NCI-H82 treated with DMSO at 0.1 percent for 48 hours (cell line): ENCODE measurements around the gene ENAH.
"Not testable (repeated sequence)": the region's sequence is repeated elsewhere in the genome, so short reads cannot be mapped to it uniquely, and the experiment has no call there.

Source experiments
- DNase-seq: peaks from one replicate; lab custom pipeline; 2025; ENCODE audit not compliant: unreplicated experiment; lab: John Stamatoyannopoulos, UW

The ENAH gene

DNA sequence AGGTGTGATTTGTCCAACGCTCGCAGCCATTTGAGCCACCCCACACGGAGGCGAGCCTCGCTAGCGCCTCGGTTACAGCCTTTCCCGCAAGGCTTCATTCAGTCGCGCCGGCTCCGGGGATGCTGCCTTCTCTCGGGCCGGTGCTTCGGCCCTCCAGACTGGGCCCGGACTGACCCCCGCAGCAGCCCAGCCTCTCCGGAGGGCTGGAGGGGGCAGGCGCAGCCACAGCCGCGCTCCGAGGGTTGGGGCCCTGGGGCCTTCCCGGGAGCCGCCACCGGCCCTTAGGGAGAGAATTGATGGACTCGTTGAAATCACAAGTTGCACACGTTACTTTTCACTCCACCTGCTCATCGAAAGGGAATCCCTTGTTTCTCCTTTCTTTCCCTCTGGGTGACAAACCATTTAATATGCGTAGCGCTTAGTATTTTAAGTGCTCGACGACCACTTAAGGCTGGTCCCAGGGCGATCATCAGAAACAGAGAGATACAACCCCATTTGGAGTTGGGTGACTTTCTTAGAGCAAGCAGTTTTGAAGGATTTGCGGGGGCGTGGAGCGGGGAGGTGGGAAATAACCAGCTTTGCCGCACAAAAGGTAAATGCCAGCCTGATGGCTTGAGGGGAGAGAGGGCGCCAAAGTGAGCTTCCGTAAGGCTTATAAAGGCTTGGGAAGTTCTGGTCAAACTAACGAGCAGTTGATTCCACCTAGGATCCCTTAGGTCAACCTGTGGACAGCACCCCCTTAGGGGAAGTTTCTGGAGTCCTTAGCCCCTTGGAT lies 24.6 kb upstream of the ENAH start:
- DNase-seq = no peak

GRCh38 chr1:225674381-225674780 lies 21.5 kb upstream of the ENAH start:
- DNase-seq = no peak

DNA sequence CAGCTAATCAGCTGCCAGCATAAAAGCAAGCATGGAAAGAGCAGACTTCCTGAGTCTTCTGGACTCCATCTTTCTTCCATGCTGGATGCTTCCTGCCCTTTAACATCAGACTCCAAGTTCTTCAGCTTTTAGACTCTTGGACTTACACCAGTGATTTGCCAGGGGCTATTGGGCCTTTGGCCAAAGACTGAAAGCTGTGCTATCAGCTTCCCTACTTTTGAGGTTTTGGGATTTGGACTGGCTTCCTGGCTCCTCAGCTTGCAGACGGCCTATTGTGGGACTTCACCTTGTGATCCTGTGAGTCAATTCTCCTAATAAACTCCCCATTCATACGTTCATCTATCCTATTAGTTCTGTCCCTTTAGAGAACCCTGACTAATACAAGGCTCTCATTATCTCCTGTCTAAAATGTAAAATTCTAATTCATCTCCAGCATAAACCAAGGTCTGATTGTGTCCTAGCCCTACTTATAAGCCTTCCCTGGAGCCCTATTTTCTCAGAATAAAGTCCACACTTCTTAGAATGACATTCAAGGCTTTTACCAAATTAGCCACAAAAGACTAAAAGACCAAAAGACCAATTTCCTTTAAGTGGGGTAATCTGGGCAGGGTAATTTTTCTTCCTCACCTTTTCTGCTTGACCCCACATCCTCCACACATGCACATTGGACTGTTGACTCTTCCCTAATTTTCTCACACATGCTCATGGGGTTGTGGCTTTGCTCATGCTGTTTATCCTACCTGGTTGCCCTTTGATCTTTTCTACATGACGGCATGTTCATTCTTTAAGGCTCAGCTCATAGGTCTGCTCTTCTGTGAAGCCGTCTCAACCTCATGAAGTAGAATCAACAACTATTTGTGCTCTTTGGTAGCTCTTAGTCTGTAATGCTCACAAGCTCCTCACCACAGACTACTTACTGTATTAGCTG lies 18.1 kb upstream of the ENAH start:
- DNase-seq = no peak

GRCh38 chr1:225670356-225670755 lies 17.4 kb upstream of the ENAH start:
- DNase-seq = no peak

DNA sequence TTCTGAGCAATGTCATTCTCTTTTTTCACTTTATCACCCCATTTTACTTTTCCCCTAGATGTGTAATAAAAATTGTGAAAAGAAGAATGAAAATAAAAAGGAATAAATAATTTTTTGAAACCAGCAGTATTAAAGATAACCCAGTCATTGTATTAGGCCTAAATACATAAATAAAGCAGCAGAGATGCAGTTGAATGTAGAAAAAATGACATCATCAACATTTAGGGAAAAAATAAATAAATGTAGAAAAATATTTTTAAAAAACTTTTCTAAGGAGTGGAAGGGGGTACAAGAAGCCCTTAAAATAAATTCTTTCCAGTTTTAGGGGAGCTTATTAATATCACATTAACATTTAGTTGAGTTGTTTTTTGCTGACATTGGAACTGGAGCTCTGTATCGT lies 15.3 kb upstream of the ENAH start:
- DNase-seq = no peak

DNA sequence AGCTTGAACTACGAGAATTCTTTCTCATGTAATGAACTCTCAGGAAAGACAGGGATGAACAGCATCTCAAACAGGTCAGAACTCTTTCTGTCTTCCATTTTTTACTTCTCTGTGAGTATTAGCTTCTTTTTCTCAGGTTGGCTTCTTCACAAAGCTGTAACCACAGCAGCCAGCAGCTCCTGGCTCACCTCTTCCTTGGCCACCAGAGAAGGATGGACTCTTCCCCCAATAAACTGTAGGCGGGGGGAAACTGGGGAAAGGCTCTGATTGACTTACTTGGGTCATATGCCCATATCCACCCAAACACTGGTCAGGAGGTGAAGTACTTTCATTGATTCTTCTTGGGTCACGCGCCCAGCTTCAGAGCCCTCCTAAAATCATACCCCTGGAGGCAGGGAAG lies 14.4 kb upstream of the ENAH start:
- no peak for DNase-seq

DNA sequence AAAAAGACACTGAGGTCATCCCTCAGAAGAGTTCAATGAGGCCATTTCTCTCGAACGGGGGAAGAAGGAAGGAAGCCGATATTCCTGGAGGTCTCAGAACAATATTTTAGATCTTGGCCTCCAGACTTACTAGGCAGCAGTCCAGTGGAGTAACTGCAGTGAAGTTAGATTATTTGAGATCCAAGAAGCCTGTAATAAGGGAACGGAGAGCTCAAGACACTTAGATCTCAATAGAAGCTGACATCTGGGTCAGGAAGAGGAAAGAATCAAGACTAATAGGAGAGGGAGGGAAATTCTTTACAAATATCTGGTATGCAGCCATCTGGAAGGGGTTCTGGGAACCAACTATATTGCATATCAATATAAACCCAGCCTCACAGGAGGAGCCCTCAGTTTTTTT lies 13.6 kb upstream of the ENAH start:
- DNase-seq = no peak

- no peak for DNase-seq
These were observed 11.8 kb upstream of the ENAH start for GRCh38 chr1:225664762-225665161.

DNA sequence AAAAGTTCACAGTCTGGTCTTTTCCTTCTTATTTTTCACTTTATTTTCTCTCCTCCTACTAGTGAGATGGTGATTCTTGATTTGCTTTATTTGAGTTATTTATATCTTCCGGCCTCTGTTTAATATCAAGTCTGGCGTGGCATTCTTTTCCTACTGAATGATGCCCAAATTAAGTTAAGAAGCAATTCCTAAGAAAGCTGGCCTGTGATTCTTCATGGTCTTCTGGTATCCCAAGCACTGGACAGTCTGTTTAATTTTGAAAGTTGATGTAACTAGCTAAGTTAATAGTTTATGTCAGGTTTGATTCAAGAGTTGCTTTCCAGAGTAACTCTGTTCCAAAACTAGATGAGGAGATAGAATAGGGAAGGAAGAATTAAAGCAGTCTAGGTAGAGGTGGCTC lies 9.2 kb upstream of the ENAH start:
- DNase-seq = no peak

GRCh38 chr1:225660544-225660946 lies 7.6 kb upstream of the ENAH start:
- DNase-seq = no peak

DNA sequence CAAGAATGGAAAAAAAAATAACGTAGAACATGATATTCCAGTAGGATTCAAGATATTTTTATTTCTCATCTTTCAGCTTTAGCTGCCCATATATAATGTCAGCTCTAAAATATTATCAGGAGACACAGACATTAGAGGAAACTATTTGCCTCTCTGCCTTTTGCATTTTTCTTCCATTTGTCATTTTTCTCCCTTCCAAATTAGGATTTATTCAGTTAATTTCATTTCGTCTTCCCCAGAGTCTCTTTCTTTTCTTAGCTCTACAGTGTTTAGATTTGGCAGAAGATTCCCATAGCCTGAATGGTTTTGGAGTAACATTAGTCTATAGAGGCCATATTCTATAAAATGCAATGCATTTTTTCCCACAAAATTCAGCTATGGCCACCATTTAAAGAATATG lies 5.1 kb upstream of the ENAH start:
- no peak for DNase-seq

DNA sequence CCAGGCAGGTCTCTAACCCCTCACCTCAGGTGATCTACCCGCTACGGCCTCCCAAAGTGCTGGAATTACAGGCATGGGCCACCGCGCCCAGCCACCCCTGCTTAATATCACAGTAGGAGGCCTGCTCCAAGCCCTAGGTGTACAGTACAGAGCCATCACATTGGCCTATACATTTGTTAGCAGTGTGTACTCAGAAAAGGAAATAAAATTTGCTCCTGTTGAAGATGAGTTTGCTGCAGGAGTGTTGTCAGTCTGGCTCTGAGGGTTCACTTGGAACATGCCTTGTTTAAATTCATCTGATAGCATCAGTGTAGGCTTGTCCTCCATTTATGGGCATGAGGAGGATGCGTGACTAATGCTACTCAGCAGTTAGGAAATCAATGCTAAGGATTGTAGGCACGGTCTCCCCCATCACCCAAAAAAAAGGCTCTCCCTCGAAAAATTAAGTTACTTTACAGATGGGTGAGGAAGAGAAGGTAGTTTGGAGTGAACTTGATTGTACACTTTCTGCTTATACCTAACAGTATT lies 4.6 kb upstream of the ENAH start:
- no peak for DNase-seq

DNA sequence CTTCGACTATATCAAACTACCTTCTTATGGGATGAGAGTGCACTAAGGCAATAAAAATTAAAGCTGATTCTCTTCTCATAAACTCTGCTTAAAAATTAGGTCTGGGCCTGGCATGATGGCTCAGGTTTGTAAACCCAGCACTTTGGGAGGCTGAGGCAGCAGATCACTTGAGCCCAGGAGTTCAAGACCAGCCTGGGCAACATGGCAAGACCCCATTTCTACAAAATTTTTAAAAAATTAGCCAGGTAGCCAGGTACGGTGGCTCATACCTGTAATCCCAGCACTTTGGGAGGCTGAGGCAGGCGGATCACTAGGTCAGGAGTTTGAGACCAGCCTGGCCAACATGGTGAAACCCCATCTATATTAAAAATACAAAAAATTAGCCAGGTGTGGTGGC lies 3.3 kb upstream of the ENAH start:
- not testable (repeated sequence) for DNase-seq

GRCh38 chr1:225655509-225656258 lies 2.8 kb upstream of the ENAH start:
- DNase-seq = no peak

DNA sequence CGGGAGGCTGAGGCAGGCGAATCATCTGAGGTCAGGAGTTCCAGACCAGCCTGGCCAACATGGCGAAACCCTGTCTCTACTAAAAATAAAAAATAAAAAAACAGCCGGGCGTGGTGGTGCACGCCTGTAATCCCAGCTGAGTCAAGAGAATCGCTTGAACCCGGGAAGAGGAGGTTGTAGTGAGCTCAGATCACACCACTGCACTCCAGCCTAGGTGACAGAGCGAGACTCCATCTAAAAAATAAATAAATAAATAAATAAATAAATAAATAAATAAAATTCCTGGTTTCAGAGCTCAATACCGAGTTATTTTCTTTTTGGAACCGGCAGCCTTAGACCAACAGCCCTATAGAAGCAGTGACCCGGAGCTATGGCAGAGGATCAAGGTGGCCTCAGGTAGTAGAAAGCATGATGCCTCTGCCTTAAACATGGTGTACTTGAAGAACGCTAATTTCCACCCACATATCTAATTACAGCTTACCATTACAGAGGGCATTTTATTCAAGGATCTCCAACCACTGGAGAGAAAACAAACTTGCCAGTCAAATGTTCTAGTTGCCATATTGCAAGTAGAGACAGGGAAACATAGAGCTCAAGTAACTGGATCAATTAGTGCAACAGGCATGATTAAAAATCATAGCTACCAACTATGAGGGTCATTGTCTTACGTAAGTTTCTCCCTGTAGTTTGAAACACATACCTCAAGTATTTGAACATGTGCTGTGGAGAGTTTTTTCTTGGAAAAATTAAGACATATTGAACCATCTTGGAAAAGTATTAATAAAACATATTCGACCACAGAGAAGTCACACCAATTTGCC lies 2.0 kb upstream of the ENAH start:
- DNase-seq = no peak

- DNase-seq = no peak
These were observed 1.3 kb upstream of the ENAH start for GRCh38 chr1:225654277-225654597.

DNA sequence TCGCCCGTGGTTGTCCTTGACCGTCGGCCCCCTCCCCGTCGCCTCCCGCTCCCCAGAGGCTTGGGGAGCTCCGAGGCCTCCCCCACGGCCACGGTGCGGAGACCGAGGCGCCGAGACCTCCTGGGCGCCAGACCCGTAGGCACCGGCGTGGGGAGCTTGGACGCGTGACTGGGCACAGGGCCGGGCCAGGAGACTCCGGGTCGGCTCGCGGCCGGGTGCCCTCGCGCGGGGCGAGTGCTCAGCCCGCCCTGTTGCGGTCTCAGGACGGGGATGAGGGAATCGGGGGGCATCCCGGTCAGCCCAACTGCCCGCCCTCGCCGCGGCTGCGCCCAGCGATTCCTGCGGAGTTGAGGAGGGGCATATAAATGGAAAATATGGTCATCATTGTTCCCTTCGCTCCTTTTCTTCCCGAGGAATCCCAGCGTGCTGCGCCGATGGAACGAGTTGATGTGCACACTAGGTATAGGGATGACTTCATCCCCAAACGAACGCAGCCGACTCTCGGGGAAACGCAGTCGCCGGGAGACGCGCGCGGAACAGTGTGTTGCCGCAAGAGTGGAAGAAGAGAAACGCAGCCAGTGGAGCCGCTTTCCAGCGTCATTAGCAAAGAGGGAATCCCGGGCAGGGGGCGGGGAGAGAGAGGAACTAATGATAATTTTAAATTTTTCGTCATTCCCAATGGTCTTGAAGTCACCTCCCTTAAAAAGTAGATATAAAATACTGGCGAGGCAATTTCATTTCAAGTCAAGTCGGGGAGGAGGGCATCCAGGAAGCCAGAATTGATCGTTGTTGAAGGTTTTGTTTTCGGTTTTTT lies 747 bp upstream of the ENAH start:
- peak; percentile 39 for DNase-seq

- peak; percentile 85 for DNase-seq
These were observed 823 bp downstream of the ENAH start for GRCh38 chr1:225651872-225652728.

- DNase-seq = peak; percentile 73
These were observed 1.5 kb downstream of the ENAH start for GRCh38 chr1:225651376-225651871.
